ENCODE results near the gene BAZ2B. TPM values are rescaled to one million over a fixed set of nuclear protein-coding genes. Genes with fewer than 3 reads are reported as not detected.
"Not testable (repeated sequence)": the region's sequence is repeated elsewhere in the genome, so short reads cannot be mapped to it uniquely, and the experiment has no call there.

Gene BAZ2B
- total RNA-seq, 1 donor from 2014 or later = 115 TPM

DNA sequence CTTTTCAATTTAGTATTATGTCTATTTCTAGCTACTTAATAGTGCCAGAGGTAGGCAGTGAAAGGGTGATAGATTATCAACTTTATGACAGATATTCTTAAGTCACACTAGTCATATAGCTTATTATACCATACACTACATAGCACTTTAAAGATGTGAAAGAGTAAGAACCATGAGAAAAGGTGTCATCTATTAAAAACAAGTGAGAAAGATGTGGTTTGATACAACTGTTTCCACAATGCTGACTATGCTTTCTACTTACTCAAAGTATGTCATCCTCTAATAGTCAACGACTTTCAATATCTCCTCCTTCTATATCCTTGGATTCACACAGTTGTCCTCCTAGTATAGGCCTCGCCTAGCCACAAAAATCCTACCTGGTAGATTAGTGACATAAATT is 196.9 kb downstream of the BAZ2B start:
- no peak for DNase-seq (ENCODE audit: low read depth)

DNA sequence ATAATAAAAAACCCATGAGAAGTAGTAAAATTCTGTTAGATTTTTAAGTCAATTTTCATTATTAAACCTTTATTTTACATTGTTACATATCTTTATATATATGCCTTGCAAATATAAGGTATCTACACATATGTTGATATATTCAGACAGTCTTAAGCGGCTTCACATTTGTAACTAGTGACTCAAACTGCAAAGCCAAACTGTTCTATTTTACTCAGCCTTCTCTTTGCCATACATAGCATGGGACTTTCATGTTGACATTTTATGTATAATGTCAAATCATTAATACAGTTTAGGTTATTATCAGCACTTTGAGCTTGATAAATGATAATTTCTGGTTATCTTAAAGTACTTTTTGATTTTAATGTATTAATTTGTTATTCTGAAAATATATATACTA is 204.9 kb downstream of the BAZ2B start:
- DNase-seq (ENCODE audit: low read depth) = no peak

DNA sequence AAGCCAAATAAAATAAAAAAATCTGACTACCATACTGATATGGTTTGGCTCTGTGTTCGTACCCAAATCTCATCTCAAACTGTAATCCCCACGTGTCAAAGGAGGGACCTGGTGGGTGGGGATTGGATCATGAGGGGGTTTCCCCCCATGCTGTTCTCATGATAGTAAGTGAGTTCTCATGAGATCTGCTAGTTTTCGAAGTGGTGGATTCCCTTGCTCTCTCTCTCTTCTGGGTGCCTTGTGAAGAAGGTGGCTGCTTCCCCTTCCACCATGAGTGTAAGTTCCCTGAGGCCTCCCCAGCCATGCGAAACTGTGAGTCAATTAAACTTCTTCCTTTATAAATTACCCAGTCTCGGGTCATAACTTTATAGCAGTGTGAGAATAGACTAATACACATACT is 206.1 kb downstream of the BAZ2B start:
- DNase-seq (ENCODE audit: low read depth) = no peak

DNA sequence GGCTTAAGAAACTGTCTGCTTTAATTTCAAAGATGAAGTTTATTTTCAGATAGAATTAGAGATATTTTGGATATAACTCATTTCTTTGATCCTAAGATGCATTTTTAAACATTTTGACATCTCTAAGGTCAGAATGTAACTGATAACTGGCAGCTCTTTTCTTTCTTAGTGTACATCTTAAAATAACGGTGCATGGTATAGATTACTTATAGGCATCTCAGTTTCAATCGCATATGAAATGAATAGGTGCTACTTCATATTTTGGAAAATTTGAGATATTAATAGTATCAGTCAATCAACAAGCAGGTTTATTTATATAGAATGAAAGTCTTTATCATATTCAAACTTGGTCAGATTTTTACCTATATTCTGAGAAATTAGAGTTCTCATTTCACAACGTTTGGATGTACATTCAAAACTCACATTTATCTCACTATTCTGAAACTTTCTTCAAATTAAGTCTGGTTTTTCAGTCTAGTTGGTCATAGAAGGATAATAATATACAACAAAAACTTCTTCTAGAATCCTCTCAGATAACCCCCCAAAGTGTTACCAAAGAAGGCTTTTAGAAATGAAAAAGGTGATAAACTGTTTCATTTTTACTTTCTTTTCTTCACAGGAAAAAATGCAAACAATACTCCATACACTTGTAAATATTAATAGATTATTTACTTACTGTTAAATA is 207.1 kb downstream of the BAZ2B start:
- DNase-seq (ENCODE audit: low read depth) = no peak

DNA sequence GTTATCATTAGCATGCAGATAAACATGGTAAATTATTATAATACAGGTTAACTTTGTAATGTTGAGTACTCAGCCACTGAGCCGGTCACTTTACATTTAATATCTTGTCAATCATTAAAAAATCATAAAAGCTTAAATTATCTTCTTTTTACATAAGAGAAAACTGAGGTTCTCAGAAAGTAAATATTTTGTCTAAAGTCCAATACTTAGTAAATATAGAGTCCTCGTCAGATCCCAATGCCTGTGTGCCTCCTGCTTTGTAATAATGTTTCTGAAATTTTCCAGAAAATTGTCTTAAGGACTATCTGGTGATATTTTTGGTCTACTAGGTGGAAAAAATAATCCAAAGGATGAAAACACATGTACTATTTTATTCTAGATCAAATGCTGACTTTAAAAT is 213.6 kb downstream of the BAZ2B start:
- DNase-seq (ENCODE audit: low read depth) = no peak

DNA sequence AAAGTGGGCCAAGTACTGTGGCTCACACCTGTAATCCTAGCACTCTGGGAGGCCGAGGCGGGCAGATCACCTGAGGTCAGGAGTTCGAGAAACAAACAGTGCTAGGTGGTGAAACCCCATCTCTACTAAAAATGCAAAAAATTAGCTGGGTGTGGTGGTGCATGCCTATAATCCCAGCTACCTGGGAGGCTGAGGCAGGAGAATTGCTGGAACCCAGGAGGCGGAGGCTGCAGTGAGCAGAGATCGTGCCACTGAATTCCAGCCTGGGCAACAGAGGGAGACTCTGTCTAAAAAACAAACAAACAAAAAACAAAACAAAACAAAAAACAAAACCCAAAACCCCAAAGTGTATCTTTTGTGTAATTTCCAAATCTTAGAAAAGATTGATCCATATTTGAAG is 214.2 kb downstream of the BAZ2B start:
- DNase-seq (ENCODE audit: low read depth) = not testable (repeated sequence)

DNA sequence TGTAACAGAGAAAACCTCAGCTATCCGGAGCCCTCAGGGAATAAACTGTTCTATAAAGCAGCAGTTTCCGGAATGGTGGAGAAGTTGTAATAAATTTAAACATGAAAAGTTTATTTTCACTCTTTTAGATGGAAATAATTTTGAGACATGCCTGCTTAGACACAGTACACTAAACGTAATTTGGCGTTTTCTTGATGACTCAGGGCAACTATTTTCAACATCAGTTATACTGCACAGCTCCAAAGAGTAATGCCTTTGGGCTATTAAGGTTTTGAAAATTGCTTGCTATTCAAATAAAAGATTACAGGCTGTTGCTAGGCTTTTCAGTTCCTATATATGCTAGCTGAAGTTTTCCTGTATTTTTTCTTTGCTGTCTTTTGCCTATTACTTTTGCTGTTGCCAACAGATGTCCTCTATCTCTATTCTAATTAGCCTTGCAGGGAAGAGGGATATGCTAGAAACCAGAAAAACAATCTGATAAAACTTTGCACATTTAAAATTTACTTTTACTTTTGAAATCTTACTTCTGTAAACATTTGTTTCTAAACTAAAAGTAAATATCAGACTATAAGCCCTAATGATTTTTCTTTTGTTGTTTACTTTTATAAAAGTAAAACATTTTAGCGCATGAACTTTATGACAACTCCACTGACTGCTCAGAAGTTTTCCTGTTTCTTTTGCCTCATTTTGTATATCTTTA is 216.5 kb downstream of the BAZ2B start:
- peak; percentile 63 for DNase-seq (ENCODE audit: low read depth)

DNA sequence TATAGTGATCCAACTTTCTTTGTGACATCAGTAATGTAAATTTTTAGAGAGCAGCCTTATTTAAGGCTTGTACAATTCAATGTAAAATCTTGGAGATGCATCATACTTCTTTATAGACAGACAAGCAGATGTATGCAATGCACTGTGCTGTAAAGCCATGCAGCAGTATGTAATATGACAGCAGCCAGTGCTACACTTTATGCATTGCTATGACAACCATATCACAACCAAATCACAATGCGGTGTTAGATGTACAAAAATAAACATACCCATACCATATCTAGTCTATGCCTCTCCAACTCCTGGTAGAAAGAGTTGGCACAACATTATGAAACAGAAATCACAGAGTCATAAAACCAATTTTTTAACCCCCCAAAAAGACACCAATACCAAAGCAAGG is 219.5 kb downstream of the BAZ2B start:
- no peak for DNase-seq (ENCODE audit: low read depth)

DNA sequence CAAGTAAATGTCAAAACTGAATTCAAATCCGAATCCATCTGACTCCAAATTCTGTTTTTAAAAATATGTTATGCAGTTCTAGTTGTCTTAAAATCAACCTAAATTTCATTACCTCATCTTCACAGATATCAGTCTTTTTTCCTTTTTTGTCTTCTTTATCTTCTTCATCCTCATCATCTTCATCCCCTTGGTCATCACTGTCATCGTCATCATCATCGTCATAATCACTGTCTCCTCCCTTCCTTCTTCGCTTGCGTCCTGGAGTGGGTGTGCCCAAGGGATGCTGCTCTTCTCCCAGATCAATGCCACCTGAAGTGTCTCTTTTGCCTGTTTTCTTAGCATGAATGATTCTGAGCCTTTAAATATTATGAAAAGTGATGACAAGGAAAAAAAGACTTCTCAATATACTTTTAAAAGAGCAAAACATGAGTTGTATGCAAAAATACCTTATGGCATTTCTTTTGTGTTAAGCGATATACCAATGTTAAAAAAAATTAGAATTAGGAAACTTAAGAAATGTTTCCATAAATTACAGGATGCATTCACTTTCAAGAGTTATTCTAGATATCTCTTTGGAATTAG is 233.8 kb downstream of the BAZ2B start:
- no peak for DNase-seq (ENCODE audit: low read depth)

DNA sequence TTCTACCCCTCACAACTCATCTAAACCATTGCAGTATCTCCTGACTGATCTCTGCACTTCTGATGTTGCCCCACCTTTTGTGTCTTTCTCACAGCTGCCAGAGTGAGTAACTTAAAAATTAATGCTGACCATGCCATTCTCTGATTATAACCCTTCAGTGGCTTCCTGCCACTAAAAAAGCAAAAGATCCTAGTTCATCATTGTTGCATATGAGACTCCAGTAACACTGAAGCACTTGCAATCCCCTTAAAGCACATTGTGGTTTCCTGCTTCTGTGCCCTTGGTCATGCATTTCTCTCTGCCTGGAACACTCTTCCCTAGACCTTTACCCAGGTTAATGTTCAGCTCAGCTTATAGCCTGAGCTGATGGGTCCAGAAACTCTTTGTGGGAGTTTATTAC is 234.8 kb downstream of the BAZ2B start:
- DNase-seq (ENCODE audit: low read depth) = peak; percentile 98

DNA sequence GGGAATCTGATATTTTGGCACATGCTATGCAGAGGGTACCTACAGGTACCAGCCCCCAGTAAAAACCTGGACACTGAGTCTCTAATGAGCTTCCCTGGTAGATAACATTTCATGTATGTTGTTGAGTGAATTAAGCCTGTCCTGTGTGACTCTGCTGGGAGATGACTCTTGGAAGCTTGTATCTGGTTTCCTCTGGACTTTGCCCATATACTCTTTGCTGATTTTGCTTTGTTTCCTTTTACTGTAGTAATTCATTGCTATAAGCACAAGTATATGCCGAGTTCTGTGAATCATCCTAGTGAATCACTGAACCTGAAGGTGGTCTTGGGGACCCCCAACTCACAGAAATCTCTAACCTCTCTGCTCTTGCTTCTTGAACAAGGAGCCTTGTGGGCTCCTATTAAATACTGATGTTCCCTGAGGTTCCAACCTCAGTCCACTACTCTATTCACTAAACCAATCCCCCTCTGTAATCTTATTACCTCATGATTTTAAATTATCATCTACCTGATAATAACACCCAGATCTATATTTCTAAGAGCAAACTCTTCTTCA is 235.6 kb downstream of the BAZ2B start:
- DNase-seq (ENCODE audit: low read depth) = peak; percentile 25

DNA sequence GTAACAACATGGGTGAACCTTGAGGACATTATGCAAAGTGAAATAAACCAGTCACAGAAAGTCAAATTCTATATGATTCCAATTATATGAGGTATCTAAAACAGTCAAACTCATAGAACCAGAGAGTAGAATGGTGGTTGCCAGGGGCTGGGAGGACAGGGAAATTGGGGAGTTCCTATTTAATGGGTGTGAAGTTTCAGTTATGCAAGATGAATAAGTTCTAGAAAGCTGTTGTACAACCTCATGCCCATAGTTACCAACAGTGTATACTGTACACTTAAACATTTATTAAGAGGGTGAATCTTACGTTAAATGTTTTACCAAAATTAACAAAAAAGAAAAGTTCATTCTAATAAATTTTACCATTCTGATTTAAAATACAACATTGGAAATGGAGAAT is 237.2 kb downstream of the BAZ2B start:
- no peak for DNase-seq (ENCODE audit: low read depth)

DNA sequence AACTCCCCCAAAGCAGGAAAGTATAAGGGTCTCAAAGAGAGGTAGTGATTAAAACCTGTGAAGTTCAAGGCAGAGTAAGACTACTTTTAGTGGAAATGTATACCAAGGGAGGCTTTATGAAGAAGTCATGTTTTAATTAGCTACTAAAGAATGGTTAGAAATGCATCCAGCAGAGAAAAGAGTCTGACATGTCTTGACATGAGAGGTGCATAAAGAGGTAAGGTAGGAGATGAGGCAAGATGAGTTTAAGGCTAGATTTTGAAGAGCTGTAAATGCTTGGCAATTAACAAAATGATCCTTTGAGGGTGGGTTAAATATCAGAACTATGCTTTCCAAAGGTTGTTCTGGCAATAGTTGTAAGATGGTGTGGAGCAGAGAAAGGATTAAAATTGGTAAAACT is 241.1 kb downstream of the BAZ2B start:
- DNase-seq (ENCODE audit: low read depth) = no peak

DNA sequence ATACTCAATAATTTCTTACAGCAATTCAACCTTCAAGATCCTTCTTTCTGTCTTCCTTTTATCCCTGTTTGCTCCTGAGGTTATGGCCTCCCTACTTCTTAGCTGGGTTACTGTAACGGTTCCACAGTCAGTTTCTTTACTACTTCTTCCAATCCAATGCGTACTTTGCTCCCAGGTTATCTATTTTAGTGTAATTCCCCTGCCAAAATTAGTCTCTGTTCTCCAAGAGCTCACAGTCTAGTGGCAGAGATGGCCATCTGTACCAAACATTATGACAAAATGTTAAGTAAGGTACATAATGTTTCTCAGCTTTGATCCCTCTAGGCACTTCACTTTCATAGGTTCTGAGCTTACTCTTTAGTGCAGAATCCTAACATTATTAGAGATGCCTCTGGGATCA is 244.8 kb downstream of the BAZ2B start:
- DNase-seq (ENCODE audit: low read depth) = no peak

DNA sequence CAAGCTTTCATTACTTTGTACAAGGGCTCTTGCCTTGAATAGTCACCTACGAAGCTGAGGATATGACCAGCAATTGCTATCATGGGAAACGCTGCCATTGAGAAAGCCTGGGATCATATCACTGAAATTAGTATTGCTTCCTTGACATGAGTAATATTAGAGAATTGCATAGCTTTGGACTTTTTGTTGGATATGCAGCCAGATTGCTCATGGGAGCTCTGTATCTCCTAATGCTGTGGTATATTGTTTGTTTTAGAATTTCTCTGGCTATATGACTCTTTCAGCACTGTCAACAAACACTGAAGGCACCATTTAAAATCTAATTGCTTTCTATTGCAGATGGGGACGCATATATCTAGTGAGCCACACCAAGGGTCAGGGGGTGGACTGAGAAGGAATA is 249.8 kb downstream of the BAZ2B start:
- DNase-seq (ENCODE audit: low read depth) = no peak

DNA sequence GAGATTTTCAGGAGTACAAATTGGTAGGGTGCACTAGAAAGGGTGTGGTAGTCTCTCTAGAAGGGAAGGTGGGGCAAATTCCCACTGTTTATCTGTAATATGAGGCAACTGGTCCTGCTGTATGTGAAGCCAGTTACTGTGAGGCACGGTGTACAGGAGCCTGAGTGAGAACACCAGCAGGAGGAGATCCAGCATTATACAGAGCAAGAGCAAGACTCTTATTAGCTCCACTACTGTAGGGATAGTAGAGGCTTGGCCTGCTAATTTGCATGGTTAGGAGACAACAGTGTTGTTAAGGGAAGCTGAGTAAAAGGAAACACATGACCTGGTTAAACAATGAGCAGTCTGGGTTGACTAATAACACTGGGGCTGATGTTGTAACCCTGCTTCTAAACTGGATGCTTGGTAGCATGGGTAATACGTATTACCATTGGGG is 253.5 kb downstream of the BAZ2B start:
- DNase-seq (ENCODE audit: low read depth) = peak; percentile 99

DNA sequence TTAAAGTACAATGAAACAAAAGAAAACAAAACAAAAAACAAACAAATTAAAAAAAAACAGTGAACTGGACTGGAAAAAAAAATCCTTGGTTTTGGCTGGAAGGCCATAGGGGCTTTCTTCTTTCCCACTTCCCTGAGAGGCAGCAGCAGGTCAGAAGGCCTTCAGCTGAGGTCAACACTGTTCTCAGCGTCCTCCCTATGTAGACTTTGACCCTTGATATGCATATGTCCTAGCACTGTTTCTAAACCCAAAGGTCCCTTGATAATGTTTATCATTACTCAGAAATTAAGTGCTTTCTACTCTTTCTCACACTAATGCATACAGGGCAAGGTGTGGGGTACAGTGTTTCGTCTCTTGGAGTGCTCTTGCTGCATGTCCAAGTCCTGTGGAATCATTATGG is 254.3 kb downstream of the BAZ2B start:
- DNase-seq (ENCODE audit: low read depth) = no peak

DNA sequence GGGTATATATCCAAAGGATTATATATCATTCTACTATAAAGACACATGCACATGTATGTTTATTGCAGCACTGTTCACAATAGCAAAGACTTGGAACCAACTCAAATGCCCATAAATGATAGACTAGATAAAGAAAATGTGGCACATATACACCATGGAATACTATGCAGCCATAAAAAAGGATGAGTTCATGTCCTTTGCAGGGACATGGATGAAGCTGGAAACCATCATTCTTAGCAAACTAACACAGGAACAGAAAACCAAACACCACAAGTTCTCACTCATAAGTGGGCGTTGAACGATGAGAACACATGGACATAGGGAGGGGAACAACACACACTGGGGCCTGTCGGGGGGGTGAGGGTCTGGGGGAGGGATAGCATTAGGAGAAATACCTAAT is 254.7 kb downstream of the BAZ2B start:
- DNase-seq (ENCODE audit: low read depth) = not testable (repeated sequence)

DNA sequence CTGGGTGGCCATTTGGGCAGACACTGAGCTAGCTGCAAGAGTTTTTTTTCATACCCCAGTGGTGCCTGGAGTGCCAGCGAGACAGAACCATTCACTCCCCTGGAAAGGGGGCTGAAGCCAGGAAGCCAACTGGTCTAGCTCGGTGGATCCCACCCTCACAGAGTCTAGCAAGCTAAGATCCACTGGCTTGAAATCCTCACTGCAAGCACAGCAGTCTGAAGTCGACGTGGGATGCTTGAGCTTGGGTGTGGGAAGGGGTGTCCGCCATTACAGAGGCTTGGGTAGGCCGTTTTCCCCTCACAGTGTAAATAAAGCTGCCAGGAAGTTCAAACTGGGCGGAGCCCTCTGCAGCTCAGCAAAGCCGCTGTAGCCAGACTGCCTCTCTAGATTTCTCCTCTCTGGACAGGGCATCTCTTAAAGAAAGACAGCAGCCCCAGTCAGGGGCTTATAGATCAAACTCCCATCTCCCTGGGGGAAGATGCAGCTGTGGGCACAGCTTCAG is 260.2 kb downstream of the BAZ2B start:
- DNase-seq (ENCODE audit: low read depth) = no peak

DNA sequence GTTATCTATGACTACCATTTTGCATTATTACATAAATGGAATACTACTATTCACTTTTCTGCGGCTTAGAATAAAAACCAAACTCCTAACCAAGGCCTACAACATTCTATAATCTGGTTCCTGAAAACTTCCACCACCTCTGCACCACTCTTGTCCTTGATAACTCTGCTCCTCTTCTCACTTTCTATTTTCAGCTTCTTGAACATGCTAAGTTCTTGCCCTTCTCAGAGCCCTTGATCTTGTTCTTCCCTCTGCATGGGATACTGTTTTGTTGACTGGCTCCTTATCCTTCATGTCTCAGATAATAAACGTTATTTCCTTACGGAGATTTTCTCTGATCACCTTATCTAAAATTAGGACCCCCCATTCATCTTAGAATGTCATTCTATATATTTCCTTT is 264.4 kb downstream of the BAZ2B start:
- DNase-seq (ENCODE audit: low read depth) = no peak

DNA sequence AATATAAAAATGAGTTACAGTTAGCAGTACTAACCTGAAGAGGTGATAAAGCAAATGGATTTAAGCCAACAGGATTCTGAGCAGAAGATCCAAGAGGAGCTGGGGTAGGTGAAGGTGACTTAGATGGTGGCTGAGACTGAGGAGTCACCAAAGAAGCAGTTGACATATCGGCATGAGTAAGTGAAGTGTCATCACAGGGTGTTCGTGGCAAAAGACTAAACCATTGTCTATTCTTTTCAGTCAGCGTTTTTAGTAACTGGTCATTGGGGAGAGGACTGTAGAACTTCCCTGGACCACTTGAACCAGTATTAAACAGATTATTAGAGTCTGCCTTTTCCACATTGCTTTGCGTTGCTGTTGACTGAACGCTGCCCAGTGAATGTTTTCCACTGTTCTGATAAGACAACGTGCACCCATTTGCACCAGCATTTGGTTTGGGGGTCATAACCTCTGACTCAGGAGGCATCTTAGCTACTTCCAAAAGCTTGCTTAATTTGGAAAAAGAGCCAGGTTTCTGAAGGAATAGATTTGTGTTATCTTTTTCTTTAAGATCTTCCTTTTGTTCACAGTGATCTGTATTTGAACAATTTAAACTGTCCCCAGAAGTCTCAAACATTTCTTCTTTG is 266.6 kb downstream of the BAZ2B start:
- DNase-seq (ENCODE audit: low read depth) = no peak

DNA sequence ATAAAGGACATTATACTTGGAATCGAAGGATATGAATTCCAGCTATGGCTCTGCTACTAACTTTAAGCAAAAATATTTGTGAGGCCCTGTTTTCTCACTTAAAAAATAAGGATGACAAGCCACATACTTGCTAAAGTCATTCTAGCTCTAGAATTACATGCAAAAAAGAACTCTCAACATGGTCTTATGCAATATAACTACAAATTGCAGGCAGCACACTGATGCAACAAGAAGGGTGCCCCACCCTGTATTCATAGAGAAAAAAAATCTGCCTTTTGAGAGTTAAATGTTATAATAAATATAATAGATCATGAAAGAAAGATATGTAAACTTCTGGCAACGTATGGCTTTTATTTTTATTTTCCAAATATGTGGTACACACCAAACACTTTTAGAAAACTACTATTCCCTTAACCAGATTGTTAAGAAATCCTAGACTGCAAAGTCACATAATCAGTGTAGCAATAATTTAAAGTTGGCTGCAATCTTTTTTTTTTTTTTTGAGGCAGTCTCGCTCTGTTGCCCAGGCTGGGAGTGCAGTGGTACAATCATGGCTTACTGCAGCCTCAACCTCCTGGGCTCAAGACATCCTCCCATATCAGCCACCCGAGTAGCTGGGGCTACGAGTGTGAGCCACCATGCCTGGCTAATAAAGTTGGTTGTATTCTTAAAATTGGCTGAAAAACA is 289.6 kb downstream of the BAZ2B start:
- peak; percentile 44 for DNase-seq (ENCODE audit: low read depth)
